Heart left ventricle (tissue), 13 donors: Measurements from ENCODE around the gene FSD2.

ENCODE experiments used
- POLR2A ChIP-seq, 2 donors: fragments of 450-650 bp; IDR thresholded peaks; one replicate each; pipeline ENCODE4 v1.6.1; 2017; ENCODE audit warnings: antibody characterized with exemption in 2 of 2, mild to moderate bottlenecking in 2 of 2, moderate library complexity in 2 of 2
- TF ChIP-seq, protein P1 (sequence below), 12 donors: fragments of 200-600 bp; sonication (generic) in 4 of 12; IDR thresholded peaks; one replicate each; pipeline versions ENCODE4 v1.5.0 to v1.8.0; 2018 to 2022; ENCODE audit warnings: antibody characterized with exemption in 12 of 12, mild to moderate bottlenecking in 5 of 12
- donor health status: ischemic (EF 13 %, LVEDD 7.1; RV severe dilation, severe dysfunction).
- donor health status: DM: no; HTN: yes; CAD: no.
- donor health status: DM: no; HTN: no; CAD: no.
- donor health status: ischemic (EF 25% LVEDD 6.9; RV normal size, moderate dysfunction).
- donor health status: ischemic (EF 25% LVEDD 5.7; RV mildly dilated, moderate dysfunction).
- donor health status: ischemic (EF 35%, LVEDD 5.7; RV mildly dilated, moderate dysfunction).
- donor health status: nonischemic (EF 11% LVEDD 7.7; RV severe dilation, severe dysfunction).
- donor health status: DM: yes; HTN: yes; CAD: no.
- donor health status: PGD.
- donor health status: ischemic (EF 29% LVEDD 5.4; RV normal size, mild dysfunction).
- donor health status: nonischemic (EF 23%, LVEDD 6.1; RV moderate dilation, normal function).

DNA sequence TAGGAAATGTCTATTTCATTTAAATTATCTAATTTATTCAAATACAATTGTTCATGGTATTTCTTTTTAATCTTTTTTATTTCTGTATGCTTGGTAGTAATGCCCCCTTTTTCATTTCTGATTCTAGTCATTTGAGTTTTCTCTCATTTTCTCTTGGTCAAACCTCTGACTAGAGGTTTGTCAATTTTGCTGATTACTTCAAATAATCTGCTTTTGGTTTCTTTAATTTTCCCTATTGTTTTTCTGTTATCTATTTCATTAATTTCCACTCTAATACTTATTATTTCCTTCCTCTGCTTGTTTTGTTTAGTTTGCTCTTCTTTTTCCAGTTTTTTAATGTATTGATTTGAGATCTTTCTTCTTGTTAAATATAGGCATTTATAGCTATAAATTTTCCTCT, 12.1 kb downstream of the FSD2 start:
- TF ChIP-seq, protein P1, sequence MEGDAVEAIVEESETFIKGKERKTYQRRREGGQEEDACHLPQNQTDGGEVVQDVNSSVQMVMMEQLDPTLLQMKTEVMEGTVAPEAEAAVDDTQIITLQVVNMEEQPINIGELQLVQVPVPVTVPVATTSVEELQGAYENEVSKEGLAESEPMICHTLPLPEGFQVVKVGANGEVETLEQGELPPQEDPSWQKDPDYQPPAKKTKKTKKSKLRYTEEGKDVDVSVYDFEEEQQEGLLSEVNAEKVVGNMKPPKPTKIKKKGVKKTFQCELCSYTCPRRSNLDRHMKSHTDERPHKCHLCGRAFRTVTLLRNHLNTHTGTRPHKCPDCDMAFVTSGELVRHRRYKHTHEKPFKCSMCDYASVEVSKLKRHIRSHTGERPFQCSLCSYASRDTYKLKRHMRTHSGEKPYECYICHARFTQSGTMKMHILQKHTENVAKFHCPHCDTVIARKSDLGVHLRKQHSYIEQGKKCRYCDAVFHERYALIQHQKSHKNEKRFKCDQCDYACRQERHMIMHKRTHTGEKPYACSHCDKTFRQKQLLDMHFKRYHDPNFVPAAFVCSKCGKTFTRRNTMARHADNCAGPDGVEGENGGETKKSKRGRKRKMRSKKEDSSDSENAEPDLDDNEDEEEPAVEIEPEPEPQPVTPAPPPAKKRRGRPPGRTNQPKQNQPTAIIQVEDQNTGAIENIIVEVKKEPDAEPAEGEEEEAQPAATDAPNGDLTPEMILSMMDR (IDR thresholded peaks at IDR 0.05): no peak
- TF ChIP-seq POLR2A (IDR thresholded peaks at IDR 0.05): no peak
